PC-9 (cell line): ENCODE measurements around the gene LAD1.

Source experiments
- CTCF ChIP-seq: fragments of 200-600 bp; sonication (generic); conservative IDR thresholded peaks from 2 replicates; pipeline ENCODE4 v1.6.1; 2017; ENCODE audit warnings: mixed run types, antibody characterized with exemption, mild to moderate bottlenecking, moderate library complexity
- EZH2 ChIP-seq: fragments of 200-600 bp; sonication (generic); IDR thresholded peaks from 2 replicates; pipeline ENCODE4 v1.8.0; 2017; ENCODE audit warnings: antibody characterized with exemption, low read depth

GRCh38 chr1:201400212-201400851 lies 1.2 kb upstream of the LAD1 start:
- TF ChIP-seq CTCF (no peak), EZH2 (no peak)
